ENCODE measurements around the gene MFF. TPM values are rescaled to one million over a fixed set of nuclear protein-coding genes. Genes with fewer than 3 reads are reported as not detected.

Gene MFF
- total and polyA plus RNA-seq, 2 donors (not counting 3 experiments of a cell fraction or from before 2014, with no cell fraction given), result 36.3 to 65.1 TPM

DNA sequence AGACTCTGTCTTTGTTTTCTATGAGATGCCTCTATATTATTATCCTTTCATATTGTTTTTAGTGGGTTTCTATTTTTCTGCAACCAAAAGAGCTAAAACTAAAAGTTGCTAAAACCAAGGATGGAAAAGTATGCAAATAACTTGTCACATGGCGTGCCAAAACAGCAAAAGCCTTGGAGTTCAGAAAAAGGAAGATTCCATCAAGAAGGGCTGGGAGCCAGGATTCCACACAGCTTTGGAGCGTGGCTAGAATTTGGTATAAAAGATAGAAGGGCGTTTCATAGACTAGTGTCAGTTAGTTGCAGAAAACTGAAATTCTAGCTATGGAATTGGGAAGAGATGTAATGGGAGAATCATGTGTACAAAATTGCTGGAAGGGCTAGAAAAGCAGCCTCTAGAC, 58.6 kb downstream of the MFF start:
- Histone ChIP-seq H3K36me3 (ENCODE audit: control insufficient read depth in 2 of 2, extremely low read depth in 1 of 2, insufficient read depth in 2 of 2, low read length in 2 of 2) (no peaks in the 10 kb centered on the region), H3K27ac (ENCODE audit: insufficient read depth, low read depth, low read length) (no peak overlapping the region), H3K27me3 (ENCODE audit: control insufficient read depth in 2 of 2, insufficient read depth in 2 of 2, low read length in 2 of 2) (no peaks in the 10 kb centered on the region), H3K4me1 (ENCODE audit: control insufficient read depth, extremely low read depth, insufficient read depth, low read length) (no peaks in the 10 kb centered on the region), H3K9me1 (replicated peaks; ENCODE audit: control insufficient read depth, extremely low read depth, insufficient read depth, low read length) (no peaks in the 10 kb centered on the region), H4K20me1 (replicated peaks; ENCODE audit: control insufficient read depth, extremely low read depth, insufficient read depth, low read length) (no peaks in the 10 kb centered on the region), H3K9me3 (replicated peaks; ENCODE audit: control insufficient read depth, insufficient read depth, low read length) (no peaks in the 10 kb centered on the region), H3K9ac (replicated peaks; ENCODE audit: extremely low read depth, insufficient read depth, low read length) (no peak overlapping the region), H3K4me2 (ENCODE audit: insufficient read depth, low read length) (no peak overlapping the region), H2AFZ (ENCODE audit: low read depth, low read length) (no peak overlapping the region), H3K4me3 (replicated peaks in 1 of 3; ENCODE audit: insufficient read depth in 1 of 3, low read depth in 1 of 3, low read length in 3 of 3) (no peak overlapping the region), H3K79me2 (ENCODE audit: control insufficient read depth, insufficient read depth, low read length) (no peaks in the 10 kb centered on the region)
- no peak for FAIRE-seq
- ChIA-PET POLR2A (interaction anchor here (0.7 kb wide), 1 partner anchor 54 kb away, joined by 3 read pairs; no protein-coding TSS in a partner anchor), CTCF (no interaction called here)
- dilution Hi-C loops (cut with MboI; ENCODE audit: extremely low pct_ligation_motif_present, low sequenced_read_pairs) (no loop called here), intact Hi-C loops (cut with micrococcal nuclease) (no loop called here)
- BruUV-seq (replicated peaks), result no TSS peak
- no peak for DNase-seq (ENCODE audit: low read depth, low spot score)
- TF ChIP-seq JUN (IDR thresholded peaks at IDR 0.05; ENCODE audit: borderline replicate concordance, insufficient read depth, insufficient read length, low read depth) (no peak), GATA2 (IDR thresholded peaks at IDR 0.05; ENCODE audit: insufficient read depth, insufficient read length, low read depth, low read length) (no peak), FOS (IDR thresholded peaks at IDR 0.05; ENCODE audit: borderline replicate concordance, insufficient read depth, low read length) (no peak), MYC (IDR thresholded peaks at IDR 0.05; ENCODE audit: low read depth, low read length) (no peak), POLR2AphosphoS5 (IDR thresholded peaks at IDR 0.05; ENCODE audit: insufficient read depth, low read depth, low read length) (no peak), POLR2A (IDR thresholded peaks at IDR 0.05; ENCODE audit: low read depth, low read length) (no peak), EZH2 (IDR thresholded peaks at IDR 0.05; ENCODE audit: borderline replicate concordance, low read depth, low read length, severe bottlenecking) (no peak)
- TF ChIP-seq, protein P1, sequence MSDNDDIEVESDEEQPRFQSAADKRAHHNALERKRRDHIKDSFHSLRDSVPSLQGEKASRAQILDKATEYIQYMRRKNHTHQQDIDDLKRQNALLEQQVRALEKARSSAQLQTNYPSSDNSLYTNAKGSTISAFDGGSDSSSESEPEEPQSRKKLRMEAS (IDR thresholded peaks at IDR 0.05; ENCODE audit: insufficient read depth, insufficient read length), result no peak
- TF ChIP-seq, protein P2, sequence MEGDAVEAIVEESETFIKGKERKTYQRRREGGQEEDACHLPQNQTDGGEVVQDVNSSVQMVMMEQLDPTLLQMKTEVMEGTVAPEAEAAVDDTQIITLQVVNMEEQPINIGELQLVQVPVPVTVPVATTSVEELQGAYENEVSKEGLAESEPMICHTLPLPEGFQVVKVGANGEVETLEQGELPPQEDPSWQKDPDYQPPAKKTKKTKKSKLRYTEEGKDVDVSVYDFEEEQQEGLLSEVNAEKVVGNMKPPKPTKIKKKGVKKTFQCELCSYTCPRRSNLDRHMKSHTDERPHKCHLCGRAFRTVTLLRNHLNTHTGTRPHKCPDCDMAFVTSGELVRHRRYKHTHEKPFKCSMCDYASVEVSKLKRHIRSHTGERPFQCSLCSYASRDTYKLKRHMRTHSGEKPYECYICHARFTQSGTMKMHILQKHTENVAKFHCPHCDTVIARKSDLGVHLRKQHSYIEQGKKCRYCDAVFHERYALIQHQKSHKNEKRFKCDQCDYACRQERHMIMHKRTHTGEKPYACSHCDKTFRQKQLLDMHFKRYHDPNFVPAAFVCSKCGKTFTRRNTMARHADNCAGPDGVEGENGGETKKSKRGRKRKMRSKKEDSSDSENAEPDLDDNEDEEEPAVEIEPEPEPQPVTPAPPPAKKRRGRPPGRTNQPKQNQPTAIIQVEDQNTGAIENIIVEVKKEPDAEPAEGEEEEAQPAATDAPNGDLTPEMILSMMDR (IDR thresholded peaks at IDR 0.05; ENCODE audit: extremely low read depth in 1 of 2, insufficient read depth in 1 of 2, low read depth in 1 of 2, low read length in 2 of 2), result no peak

Measured in endothelial cell of umbilical vein (primary cell).